Epidermal melanocyte (primary cell): ENCODE data around the gene CCDC85A.

ENCODE experiments used
- DNase-seq: peaks from one replicate; pipeline ENCODE4 v3.0.0; 2011; ENCODE audit warnings: low spot score; ENCODE audit not compliant: insufficient read length

The CCDC85A gene

DNA sequence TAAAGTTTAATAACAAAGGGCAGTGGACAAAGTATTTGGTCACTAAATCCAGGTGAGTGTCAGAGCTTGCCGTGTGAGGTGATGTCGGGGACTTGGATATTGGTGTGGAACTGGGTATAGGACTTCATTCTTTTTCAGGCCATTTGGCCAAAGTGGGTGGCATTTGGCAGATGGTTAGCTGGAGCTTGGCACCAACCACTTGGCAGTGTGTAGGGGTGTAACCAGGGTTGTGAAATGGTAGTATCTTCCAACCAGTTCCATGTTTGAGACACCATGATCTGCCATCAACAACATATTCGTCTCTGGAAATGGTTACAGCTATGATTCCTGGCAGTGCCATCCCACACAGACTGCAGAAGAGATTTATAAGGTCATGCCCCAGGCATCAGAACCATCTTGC is 113.9 kb downstream of the CCDC85A start:
- no peak for DNase-seq

DNA sequence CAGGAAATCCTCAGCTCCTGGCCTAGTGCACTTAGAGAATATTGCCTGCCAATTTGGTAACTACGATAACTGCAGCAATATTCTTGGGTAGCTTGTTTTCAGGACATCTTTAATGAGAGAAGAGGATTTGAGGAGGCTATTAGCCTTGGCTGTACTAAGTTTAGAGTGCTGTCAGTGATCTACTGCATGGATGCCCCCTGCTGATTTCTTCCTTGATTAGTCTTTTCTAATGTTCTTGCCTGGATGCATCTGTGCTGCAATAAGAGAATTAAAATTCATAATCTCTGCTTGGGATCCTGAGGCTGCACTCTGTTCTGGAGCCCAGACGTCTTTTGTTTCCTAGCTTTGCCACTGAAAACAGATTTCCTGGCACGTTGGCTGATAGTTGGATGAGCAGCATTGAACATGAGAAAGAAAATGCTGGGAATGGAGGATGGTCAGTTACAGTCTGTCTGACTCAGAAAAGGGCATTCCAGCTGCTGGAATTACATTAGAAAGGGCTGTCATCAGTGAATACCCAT is 115.4 kb downstream of the CCDC85A start:
- DNase-seq = no peak

DNA sequence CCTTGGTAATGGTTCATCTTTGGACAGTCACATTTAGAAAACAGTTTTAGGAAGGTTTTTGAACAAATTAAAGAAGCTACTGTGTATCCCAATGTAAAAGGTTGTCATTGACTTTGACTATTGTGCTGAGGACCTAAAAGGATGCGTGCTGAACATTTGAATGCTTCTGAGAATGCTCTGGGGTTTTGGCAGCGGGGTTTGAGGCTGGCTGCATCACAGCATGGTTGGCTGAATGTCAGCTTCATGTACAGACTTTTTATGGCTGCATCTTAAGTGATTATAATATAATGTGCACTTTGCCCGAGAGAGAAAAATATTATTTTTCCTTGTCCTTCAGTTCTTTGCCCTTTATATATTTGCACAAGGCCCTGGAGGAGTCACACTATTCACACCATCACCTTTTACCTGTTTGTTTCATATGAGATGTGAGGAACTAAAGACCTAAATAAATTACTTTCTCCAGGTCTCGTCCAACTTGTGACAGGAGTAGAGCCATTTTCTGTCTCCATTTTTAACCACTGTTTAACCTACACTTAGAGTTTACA is 125.9 kb downstream of the CCDC85A start:
- DNase-seq = no peak

DNA sequence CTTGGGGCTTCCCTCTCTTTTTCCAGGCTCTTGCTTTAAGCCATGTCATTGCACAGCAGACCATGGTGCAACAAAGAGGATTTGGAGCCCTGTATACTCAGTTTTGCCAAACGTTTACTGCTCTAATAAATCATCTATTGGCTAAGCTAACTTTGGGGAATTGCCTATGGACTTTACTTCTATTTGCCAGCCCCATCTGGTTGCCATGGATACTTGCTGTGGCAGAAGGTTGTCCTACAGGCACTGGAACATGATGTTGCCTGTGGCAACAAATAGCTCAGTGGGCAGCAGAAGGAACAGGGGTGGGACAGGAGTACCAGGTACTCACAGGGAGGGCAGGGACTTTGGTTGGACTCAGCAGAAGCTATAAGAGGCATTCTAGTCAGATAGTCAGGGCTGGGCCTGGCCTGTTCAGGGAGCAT is 129.7 kb downstream of the CCDC85A start:
- no peak for DNase-seq

DNA sequence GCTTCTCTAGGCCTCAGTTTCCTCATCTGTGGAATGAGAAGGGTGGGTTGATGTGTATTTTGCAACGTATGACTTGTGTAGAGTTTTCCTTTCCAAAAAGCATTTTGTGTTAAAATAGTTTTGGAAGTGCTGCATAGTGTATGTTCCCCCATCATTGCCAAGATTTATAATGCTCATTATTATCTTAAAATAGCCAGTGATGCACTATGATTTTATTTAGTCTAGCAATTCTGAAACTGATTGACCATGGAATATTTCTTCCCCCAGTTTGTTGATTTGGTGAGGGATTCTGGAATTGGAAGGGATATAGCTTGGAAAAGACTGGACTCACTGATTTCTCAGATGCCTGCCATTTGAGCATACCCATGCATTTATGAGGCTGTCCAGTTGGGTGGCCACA is 130.6 kb downstream of the CCDC85A start:
- DNase-seq = no peak

DNA sequence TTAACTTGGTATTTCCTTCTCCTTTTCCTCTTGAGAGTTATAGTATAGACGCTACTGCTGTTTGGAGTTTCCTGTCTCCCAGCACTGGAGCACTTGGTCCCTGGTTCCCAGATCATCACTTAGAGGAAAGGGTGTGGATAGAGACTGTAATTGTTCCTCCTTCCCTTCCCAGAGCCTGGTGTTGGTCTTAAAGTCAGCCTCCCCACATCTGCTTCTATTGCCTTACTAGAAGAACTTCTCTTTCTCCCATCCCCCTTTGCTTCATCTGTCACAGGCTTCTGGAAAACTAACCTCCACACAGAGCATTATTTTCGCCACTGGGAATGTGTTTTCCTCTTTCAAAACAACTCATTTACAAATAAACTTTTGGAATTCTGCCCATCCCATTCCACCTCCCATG is 131.0 kb downstream of the CCDC85A start:
- DNase-seq = no peak

DNA sequence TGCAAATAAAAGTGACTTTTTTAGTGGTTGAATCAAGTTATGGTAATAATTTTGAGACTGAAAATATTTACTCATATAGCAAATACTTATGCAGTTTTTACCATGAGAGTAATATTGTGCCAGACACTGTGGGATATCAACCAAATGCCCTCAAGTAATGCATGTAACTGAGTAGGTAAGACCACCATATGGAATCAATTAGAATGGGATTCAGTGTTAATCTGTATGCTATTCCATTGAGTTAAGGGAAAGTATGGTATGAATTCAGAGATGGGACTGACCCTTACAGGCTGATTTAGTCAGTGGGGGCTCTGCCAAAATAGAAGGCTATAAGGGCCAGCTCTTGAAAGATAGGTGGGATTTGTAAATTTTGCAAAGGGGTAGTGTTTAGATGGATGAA is 131.6 kb downstream of the CCDC85A start:
- no peak for DNase-seq

DNA sequence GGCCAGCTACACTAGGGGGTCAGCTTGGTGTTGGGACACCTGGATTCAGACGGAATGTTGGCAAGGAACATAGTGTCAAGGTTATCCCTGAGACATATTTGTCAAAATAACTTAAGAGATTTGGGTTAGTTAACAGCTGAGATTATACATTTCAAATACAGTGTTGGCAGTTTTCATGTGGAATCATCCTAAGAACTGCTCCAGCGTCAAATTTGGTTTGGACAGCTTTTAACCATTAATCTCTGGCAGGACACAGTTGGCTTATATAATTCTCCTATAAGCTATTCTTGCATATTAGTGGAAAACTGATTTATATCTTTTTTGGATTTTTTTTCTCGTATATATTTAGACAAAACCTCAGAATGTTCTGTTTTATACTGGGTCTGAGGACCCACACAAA is 132.2 kb downstream of the CCDC85A start:
- no peak for DNase-seq

DNA sequence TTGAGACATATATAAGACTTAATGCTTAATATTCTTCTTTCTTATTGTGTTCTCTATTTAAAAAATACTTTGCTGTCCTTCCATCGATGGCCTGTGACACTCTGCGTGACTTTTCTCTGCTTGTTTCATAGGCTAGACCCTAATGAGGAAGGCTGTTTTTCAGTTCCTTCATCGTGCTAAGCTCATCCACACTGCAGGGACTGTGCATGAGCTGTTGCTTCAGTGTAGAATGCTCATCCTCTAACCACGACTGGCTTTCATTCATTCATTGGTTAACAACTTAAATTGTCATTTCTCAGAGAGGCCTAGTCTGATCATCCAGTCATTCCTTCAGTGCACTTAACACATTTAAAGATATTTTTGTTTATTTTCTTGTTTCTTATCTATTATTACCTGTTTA is 134.4 kb downstream of the CCDC85A start:
- DNase-seq = no peak

DNA sequence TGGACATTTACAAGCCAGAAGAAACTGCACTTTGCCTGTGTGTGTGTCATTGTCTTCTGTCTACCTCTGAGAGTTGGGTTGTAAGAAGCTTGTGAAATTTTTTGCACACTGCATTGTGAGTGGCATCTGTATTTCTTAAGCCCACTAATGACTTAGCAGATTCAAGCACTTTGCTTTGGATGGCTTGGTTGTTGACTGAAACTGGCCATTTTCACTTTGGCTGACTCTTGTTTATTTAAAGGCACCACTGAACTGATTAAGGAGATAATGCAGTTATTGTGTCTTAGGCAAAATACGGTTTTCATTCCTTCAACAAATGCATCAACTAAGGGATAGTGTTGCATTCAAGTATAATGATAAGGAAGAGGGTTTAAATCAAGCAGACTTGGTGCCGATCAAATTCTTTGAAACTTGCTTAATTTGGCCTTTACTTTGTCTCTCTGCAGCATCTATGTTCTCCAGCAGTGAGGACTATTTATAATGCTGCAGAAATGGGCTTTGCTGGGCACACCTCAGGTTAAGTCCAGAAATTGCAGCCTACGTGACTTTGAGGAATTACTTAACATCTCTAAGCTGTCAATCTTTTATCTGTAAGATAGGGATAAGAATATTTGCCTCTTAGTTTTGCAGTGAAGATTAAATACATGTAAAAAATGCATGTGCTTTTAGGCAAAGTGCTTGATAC is 142.0 kb downstream of the CCDC85A start:
- no peak for DNase-seq

DNA sequence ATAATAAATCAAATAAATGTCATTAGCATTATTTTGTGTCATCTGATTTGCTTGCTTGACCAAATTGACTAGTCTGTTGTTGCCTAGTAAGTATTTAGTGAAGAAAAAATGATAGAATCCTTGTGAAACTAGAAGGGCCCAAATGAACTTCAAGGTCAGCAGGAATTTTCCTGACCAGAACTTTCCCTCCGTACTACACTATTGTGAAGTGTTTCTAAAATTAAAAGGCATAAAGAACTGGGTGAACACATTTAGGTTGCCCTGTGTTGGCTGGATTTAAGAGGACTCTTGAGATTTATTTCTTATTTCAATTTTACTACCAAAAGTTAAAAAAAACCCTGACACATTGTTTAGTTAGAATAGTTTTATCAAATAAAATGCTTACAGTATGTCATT is 142.6 kb downstream of the CCDC85A start:
- DNase-seq = no peak

DNA sequence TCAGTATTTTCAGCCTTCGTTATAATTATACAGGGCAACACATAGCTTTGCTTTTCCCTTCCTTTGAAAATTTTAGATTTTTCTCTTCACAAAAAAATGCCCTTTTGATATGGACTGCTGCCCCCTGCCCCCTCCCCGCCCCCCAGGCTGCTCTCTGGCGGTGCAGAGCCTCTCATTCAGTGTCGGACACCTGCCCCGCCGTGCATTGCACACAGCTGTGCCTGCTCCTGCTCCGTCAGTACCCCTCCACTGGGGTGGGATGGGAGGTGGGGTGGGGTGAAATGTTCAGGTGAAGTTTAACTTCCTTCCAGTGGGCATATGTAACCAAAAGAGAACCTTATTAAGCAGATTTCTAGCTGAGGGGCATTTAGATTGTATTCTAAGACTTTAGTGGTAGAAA is 148.0 kb downstream of the CCDC85A start:
- no peak for DNase-seq

DNA sequence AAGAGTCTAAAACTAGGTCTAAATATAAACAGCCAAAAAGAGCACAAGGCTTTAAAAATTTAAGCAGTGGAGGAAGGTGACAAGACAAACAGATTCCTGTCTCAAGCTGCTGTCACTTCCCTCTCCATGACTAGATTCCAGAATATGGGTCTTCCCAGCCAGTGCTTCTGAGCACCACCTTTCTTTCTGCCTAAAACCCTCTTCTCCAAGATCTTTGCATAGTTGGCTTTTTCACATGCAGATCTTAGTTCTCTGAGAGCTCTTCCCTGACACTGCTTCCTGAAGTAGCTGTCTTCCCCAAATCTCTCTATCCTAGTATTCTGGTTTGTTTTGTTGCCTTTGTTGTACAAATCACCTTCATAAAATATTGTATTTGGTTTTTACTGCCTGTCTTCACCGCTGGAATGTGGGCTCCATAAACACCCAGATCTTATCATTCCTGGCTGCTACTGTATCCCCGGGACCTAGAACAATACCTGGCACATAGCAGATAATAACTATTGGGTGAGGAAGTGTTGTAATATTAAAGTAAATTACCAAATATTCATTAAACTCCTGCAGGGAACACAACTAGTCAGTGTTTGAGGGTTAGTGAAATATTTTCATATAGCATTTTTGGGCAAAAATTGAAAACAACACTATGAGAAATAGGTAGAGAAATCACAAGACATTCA is 150.2 kb downstream of the CCDC85A start:
- no peak for DNase-seq

DNA sequence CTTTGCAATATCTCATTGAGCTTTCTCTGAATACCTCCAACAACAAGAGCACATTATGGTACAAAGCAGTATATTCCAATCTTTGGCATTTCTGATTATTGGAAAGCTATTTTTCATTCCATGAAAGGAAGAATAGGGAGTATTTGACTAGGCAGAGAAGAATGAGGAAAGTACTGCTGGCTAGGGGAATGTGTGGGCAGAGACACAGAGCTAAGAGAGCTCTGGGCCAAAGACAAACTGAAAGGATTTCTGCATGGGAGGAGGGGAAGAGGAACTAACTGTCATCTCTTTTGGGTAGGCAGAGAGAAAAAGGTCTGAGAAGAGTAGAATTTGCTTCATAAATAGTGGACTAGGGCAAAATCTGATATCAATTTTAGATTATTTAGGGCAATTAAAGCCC is 150.8 kb downstream of the CCDC85A start:
- DNase-seq = no peak

DNA sequence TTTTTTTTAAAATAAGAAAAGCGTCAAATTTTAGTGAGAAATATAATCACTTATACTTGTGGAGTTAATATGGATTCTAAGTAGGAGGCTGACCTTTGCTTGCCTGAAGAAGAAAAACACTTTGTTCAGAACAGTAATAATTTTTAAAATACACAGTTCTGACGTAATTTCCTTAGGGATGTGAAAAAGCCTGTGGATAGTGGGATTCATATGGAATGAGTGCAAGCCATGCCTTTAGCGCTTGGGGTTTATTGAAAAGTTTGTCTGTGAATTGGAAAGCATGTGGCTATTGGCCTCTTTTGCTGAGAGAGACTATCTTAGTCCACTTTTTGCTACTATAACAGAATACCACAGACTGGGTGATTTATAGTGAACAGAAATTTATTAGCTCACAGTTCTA is 151.3 kb downstream of the CCDC85A start:
- DNase-seq = no peak

DNA sequence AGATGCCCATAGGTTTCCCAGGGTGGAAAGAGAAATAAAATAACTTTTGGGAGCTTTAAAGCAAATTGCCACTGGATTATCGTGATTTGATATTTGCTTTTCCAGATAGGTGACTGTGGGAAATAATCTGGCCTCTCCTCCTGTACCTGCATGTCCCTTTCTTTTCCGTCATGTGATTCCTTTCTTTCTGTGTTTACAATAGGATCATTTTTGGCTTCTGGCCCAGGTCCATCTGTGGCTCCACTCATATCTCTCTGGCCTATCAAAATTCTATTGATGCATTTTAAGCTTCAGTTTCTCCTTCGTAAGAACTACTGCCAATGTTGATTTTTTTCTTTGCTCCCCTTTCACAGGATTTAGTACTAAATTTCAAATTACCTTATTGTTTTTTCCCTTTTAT is 153.6 kb downstream of the CCDC85A start:
- no peak for DNase-seq

DNA sequence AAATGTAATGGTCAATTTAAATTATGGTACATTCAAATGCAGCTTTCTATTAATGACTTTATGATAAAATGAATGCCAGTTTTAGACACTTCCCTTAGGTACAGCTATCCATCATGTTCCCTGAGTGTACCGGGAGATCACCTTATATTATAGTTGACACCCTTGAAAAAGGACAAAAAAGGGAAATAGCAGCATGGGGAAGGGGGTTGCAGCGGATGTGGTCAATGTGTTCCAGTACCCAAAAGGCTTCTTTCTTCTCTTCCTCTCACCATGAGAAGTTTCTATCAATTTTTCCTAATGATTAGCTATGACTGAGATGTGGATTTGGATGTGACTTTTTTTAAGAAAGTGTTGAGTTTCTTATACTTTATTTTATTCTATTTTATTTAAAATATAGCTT is 154.4 kb downstream of the CCDC85A start:
- DNase-seq = no peak

DNA sequence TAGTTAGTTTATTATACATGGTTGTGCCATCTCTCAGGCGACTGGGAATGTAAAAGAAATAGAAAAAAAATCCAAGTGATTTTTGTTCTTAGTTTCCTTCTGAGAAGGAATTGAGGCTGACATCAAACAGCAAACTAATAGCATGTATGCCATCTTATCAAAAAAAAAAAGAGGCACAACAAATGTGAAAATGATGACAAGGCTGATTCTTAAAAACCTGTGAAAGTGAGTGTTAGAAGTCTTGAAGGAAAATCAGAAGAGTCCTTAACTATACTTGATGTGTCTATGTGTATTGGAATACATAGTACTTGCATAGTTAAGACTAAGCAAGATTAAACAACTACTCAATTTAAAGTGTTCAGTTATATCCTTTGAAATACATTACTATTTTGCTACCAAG is 161.0 kb downstream of the CCDC85A start:
- no peak for DNase-seq

DNA sequence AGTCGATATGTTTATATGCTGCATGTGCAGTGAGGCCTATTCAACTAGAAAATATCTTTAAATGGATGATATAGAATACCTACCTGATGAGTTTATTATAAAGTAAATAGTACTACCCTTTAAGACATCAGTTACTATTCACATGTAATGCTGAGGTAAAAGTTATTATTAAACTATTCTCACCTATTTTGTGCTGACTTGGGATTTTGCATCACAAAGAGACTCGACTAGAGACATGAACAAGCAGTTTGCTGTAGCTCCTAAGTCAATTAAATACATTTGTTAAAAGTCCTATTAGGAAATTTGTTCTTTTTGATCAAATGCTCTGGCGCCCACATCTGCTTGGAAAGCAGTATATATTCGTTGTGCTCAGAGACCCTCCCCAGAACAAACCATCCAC is 164.1 kb downstream of the CCDC85A start:
- DNase-seq = no peak

DNA sequence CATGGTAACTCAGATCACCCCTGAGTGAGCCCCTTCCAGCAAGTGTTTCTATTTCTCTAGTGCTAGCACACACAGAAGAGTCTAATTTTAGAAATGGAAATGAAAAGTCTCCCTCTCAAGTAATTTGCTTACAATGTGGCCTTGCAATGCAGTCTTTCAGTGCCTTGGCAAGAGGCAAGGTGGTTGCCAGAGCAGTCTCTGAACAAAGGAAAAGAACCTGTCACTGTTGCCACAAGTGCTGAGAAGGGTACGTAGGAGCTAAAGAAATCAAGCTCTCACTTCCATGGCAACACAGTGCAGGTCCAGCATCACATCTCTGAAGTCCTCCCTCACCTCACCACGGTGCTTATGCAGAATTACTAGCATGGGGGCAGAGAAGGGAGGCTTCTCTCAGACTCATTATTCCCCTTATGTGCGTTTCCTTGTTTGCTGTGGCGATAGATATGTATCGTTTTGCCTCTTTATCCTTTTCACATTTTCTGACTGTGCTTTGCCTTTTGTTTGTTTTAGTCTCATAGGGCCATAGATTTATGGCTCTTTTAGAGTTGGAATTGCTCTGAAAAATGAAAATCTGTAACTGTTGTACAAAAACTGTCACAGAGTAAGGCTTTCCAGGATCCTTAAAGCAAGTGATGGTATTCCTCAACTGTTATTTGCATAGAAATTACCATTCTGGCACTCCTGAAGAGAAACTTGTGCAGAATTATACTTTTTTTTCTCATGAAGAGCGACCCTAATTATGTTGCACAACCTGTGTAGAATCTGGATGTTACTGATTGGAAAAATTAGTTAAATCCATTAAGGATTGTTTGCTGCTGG is 164.8 kb downstream of the CCDC85A start:
- no peak for DNase-seq

DNA sequence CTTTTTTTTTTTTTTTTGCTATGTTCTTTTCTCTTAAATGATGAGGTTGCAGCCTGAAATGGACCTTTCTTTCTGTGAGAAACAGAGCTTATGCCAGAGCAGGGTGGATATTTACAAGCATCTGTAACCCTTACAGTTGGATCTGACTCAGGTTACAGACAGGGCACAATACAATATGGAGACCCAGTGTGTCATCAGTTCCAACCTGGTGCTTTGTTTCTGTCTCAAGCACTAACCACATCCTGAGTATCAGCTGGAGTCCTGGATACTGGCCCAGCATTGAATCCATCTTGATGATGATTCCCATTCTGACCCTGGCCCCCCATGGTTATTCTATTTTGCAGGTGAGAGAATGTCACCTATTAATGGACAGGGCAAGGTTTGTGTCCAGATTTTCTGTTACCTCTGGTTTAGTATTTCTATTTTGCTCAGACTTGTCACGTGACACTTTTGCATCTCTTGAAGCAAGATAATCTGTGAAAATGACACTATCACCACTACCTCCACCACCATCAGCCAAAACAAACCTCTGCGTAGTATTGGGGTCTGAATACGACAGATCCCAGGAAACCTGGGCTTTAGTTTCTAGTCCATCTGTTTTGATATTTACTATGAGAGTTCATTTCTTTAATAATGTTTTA is 174.0 kb downstream of the CCDC85A start:
- DNase-seq = no peak

DNA sequence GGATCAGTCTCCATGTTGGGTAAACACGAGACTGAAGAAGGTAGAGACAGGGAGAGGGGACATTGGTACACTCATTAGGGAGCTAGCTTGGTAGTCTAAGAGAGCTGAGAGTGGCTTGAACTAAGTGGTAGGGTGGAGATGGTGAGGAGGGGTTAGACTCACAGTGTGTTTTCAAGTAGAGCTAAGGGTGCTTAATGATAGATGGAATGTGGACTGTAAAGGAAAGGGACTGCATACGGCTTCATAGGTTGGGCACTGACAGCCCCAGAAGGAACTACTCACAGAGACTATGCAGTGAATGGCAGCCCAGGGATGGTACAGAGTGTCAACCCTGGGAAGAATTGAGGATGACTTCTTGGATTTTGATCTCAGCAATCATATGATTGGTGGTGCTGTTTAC is 178.1 kb downstream of the CCDC85A start:
- DNase-seq = no peak
